Stimulated activated CD8-positive, alpha-beta memory T cell treated with anti-CD3 and anti-CD28 coated beads, Interleukin-12 subunit alpha, Interleukin-12 subunit beta, amount 100 ng/mL, for 4 hours (primary cell): ENCODE data around the gene GOLGA6B.
"Not testable (repeated sequence)": the region's sequence is repeated elsewhere in the genome, so short reads cannot be mapped to it uniquely, and the experiment has no call there.

ENCODE experiments used
- DNase-seq: peaks from one replicate; pipeline ENCODE4 v3.0.0-alpha.2; 2020; ENCODE audit warnings: low read depth

GOLGA6B gene, protein sequence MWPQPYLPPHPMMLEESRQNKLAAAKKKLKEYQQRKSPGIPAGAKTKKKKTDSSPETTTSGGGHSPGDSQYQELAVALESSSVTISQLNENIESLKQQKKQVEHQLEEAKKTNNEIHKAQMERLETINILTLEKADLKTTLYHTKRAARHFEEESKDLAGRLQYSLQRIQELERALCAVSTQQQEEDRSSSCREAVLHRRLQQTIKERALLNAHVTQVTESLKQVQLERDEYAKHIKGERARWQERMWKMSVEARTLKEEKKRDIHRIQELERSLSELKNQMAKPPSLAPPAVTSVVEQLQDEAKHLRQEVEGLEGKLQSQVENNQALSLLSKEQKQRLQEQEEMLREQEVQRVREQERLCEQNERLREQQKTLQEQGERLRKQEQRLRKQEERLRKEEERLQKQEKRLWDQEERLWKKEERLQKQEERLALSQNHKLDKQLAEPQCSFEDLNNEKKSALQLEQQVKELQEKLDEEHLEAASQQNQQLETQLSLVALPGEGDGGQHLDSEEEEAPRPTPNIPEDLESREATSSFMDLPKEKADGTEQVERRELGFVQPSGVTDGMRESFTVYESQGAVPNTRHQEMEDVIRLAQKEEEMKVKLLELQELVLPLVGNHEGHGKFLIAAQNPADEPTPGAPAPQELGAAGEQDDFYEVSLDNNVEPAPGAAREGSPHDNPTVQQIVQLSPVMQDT

DNA sequence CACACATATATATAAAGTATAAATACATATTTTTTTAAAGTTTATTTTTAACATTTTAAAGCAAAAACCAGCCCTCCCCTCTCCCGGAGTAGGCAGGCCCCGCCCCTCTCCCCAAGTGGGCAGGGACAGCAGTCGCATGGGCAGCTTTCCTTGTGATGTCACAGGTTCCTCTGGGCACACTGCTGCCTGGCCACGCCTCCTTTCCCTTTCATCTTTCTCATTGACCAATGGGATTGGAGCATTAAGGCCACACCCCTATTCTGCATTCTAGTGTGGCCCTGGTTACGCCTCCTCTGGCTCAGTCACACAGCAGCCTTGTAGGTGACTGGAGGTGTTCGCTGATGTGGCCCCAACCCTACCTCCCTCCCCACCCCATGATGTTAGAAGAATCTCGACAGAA lies at the start of gene GOLGA6B:
GOLGA6B (plus strand) TSS at position 301 of the 400 bp plus-strand sequence; CDS start at position 342, 41 bp downstream.
- DNase-seq: not testable (repeated sequence)

DNA sequence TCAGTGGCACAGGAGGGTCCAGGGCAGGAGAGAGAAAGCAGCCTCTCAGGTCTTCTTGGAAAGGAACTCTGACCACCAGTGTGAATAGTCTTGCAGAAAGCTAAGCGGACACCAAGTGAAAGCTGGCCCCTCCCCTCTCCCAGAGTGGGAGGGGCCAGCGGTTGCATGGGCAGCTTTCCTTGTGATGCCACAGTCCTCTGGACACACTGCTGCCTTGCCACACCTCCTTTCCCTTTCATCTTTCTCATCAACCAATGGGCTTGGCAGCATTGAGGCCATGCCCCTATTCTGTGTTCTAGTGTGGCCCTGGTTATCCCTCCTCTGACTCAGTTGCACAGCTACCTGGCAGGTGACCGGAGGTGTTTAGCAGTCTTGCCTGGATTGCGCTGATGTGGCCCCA lies 49.7 kb upstream of the GOLGA6B start:
- DNase-seq: no peak

DNA sequence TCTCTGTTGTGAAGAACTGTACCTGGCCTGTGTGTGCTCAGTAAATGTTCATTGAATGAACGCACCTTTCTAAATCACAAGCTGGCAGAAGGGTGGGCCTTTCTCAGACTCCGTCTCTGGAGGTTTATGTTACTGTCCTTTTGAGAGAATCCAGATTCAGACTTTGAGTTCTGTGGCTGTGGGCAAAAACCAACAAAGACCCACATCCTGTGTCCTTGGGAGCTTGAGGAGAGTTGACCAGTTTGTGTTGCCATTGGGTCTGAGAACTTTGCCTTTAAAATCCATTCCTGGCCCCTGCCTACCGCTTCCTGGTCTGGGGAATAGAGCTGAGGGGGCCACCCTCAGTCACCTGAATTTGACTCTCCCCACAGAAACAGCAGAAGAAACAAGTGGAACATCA lies 46.4 kb upstream of the GOLGA6B start:
- not testable (repeated sequence) for DNase-seq

DNA sequence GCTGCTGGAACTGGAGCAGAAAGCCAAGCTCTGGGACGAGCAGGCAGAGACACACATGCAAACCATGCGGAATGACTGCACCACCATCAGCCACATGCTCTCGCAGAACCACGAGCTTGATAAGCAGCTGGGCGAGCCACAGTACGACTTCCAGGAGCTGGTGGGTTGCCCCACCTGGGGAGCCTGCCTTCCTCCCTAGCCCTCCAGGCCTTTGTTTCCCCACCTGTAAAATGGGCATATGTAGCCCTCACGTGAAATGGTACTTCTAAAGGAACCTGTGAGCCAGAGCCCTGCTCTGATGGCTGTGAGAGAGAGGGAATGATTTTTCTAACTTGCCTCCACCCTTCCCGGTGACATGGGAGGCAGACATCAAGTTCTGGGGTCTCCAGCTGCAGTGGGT lies 44.6 kb upstream of the GOLGA6B start:
- DNase-seq: no peak

DNA sequence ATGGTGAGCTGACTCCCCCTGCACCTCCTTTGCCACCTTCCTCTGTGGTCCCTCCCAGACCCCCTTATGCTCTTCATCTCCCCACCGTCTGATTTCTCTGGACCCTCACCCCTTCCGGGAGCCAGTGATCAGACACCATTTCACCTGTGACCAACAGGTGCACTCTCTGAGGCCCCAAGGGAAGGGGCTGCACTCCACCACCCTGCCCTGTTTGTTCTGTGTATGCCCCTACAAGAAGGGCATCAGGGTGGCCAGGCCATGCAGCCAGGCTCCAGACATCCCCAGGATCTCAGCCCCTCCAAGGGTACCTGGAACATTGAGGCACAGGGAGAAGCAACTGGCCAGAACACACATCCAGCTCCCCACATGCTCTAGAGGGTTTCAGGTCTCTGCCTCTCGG lies 42.2 kb upstream of the GOLGA6B start:
- DNase-seq: not testable (repeated sequence)

DNA sequence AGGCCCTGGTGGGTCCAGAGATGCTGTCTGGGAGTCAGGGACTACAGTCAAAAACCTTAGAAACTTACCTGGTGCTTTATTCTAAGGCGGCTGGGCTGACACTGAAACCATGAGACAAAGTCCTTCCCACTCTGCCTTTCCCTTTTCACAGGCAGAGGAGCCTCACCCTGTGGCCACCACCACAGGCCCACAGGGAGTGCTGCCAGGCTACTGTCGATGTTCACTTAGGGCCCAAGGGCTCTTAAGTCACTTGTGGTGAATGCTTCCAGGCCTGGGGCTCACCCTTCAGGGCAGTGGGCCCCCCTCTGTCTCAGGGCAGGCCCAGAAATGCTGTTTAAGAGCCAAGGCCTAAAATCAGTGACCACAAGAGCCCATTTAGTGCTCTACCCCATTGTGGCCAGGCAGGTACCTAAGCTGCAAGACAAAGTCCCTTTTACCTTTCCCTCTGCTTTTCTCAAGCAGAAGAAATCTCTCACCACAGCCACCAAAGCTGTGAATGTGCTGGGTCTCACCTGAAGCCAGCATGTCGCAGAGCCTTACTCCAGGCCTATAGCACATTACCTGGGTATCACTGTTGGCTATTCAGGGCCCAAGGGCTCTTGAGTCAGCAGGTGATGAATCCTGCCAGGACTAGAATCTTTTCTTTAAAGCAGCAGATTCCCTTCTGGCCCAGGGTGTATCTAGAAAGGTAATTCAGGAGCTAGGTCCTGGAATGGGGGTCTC lies 39.5 kb upstream of the GOLGA6B start:
- no peak for DNase-seq

DNA sequence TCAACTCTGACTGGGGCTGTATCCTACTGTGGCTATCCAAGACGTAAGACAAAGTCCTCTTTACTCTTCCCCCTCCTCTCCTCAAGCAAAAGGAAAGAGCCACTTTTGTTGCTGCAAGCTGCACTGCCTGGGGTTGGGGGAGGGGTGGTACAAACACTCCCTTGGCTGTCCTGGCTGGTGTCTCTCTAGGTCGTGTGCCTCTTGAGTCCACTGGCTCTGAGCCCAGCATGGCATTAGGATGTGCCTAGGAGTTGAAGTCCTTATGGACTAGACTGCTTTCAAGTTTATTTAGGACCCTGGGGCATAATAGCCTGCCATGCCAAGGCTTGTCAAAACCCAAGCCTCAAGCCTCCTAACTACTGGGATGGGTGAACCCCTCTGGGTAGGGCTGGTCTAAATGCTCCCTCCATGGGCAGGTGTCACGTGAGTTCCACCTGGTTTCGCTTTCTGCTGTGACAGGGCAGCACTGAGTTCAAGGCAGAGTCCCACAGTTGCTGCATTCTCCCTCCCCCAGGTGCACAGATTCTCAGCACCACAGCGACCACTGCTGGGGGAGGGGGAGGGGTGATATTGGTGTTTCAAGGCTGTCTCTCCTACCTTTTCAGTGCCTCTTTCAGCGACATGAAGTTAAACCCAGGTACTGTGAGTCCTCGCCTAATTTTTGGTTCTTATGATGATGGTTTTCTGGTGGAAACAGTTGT lies 38.8 kb upstream of the GOLGA6B start:
- DNase-seq: not testable (repeated sequence)

DNA sequence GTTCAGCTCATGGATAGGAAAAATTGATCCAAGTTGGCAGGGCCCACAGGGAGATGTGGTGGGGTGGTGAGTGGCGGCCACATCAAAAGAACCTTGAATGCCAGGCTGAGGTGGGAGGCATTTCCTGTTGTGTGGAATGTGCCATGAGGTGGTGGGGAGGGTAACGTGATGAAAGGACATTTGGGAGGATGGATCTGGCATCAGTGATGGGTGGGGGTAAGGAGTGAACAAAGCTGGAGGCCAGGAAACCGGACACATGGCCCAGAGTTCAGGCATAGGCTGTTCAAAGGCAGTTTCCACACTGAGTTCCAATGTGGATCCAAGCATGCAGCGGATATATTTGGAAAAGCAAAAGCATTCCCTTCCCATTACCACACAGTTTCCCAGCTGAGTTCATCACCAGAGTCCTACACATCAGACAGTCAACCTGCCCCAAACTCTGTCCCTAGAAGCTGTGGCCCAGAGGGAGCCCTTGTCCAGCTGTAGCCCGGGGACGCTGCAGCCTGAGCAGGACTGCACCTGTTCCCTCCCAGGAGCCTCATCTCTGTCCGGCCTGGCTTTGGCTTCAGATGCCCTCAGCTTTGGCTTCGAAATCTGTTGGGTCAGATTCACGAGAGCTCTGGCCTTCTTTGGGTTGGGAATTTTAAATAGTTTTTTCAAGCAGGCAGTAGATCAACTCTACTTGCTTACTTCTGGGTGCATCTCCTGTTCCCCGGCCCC lies 37.8 kb upstream of the GOLGA6B start:
- DNase-seq: no peak

DNA sequence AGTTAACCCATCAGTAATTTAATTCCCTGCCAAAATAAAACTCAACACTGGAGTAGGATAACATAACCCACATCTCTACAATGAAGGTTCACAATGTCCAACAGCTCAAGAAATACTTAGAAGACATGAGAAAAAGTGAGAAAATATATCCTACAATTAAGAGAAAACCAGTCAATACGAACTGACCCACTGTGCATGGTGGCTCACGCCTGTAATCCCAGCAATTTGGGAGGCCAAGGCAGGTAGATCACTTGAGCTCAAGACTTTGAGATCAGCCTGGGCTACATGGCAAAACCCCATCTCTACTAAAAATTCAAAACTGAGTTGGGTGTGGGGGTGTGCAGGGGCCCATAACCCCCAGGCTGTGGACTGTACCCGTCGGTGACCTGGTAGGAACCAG lies 30.6 kb upstream of the GOLGA6B start:
- not testable (repeated sequence) for DNase-seq

DNA sequence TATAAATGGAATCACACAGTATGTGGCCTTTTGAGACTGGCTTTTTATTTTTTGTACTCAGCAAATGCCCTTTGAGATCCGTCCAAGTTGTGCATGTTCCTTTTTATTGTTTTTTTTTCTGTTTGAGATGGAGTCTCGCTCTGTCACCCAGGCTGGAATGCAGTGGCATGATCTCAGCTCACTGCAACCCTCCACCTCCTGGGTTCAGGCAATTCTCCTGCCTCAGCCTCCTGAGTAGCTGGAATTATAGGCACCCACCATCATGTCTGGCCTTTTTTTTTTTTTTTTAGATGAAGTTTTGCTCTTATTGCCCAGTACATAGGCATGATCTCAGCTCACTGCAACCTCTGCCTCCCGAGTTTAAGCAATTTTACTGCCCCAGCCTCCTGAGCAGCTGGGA lies 28.3 kb upstream of the GOLGA6B start:
- DNase-seq: not testable (repeated sequence)

DNA sequence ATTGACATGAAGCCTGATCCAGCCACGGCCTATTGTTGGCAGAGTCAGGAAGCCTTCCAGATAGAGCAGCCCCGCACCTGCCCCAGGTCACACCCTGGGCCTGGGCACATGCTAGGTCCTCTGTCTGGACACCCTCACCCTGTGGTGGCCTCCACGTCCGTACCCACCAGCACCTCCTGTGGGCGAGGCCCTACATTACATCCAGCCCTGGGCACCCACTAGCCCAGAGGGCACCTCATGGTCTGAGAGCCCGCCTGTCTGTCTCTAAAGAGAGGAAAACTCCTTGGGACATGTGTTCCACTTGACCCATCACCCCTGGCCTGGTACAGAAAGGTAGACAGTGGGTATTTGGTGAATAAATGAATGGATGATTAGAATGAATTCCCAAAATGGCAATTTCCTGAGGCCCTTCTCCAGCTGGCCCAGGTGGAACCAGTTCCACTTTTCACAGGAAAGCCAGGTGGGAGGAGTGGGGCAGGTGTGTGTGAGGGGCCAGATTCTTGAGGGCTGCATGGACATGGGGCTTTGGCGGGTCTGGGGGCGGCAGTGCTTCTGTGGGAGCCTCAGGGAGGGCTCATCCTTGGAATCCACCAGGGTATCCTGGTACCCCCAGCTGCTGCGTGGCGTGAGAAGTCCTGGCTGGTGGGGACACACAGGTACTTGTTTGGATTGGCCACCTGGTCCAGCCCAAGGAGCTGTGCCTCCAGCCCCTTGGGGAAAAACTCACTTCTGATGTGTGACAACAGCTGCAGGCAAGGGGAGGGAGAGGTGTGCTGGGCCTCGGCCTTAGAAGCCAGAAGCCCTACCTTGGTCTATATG lies 26.0 kb upstream of the GOLGA6B start:
- not testable (repeated sequence) for DNase-seq

DNA sequence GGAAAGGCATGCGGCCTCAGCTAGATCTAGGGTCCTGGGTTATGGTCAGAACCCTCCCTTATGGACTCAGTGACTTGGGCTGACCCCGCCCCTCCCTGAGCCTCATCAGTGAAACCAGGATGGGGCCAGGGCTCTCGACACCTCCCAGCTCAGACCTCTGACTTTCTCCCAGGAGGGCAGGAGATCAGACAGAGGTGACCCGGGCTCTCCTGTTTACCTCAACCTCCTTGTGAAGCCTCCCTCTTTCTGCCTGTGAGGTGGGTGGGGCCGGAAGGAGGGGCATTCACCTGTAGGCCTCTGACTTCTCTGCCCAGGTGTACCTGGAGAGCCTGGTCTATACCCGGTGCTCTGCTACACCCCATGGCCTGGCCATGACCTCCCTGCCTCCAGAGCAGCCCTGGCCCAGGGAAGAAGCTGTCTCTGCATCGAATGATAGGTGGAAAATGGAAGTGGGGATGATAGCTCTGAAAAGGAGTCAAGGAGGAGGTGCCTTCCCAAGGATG lies 25.4 kb upstream of the GOLGA6B start:
- DNase-seq: not testable (repeated sequence)

DNA sequence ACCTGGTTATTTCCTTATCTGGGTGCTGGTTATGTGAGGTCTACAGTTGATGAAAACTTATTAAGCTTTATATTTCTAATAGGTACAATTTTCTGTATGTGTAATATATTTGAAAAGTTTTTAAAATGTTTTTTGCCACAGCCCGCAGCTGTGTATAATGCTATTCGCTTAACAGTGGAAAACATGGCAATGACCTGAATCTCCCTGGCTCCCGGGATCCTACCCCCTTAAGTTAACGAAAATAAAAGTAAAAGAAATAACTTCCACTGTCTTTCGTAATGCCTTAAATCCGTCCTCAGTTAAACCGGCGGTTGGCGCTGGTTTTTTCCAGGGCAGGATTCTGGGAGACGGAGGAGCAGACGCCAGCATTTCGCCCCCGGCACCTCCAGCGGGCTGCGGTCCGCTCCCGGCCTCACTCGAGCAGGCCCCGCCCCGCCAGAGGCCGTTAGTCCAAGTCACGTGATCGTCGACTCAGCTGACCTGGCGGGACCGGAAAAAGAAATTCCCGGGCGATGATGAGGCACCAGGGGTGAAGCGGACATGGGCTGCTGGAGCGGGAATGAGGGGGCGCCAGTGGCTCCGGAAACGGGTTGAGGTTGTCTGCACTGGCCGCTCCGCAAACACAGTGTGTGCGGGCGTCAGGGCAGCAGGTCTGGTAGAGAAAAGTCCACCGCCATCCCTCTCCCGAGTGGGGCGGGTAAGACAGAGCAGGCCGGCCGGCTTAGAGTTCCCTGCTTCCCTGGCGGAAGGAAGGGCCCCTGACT lies 17.8 kb upstream of the GOLGA6B start:
- DNase-seq: not testable (repeated sequence)

DNA sequence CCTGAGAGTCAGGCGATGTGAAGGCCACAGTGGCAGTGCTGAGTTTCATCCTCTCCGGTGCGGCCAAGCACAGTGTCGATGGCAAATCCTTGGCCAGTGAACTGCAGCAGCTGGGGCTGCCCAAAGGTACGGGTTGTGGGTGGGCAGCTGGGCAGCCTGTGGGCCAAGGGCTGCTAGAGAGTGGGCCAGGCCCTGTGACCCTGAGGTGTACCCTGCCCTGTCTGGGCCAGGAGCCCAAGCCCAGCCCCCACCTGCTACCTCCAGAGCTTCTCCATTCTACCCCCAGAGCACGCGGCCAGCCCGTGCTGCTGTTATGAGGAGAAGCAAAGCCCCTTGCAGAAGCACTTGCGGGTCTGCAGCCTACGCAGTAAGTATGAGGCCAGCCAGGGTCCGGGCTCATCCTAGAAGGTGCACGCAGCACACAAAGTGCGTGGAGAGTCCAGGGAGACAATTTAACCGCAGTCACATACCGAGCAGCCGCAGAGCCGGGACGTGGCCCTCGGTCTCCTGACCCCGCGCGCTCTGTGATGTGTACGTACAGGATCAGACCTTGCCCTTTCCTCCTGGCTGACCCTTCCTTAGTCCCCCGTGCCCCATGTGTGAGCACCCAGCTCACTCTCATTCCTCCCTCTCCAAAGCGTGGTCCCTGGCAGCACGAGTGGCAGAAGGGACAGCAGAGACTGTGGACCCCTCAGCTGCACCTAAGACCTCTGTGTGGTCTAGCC lies 14.6 kb upstream of the GOLGA6B start:
- DNase-seq: not testable (repeated sequence)

DNA sequence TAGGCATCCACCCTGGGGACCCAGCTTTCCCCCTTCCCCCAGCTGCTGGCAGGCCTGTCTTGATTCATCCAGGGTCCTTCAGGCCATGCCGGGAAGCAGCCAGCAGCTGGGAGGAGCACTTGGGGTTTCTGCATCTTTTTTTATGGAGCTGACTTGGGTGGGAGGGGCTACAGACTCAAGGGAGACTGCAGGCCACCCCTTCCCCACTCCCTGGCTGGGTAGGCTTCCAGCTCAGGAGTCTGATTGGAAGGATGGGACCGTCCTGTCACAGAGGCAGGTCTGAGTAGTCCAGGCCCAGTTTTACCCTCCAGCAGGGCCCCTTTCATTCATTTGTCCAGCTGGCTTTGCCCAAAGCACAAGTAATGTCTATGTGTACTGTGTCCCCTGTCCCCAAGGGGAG lies 12.2 kb upstream of the GOLGA6B start:
- not testable (repeated sequence) for DNase-seq

DNA sequence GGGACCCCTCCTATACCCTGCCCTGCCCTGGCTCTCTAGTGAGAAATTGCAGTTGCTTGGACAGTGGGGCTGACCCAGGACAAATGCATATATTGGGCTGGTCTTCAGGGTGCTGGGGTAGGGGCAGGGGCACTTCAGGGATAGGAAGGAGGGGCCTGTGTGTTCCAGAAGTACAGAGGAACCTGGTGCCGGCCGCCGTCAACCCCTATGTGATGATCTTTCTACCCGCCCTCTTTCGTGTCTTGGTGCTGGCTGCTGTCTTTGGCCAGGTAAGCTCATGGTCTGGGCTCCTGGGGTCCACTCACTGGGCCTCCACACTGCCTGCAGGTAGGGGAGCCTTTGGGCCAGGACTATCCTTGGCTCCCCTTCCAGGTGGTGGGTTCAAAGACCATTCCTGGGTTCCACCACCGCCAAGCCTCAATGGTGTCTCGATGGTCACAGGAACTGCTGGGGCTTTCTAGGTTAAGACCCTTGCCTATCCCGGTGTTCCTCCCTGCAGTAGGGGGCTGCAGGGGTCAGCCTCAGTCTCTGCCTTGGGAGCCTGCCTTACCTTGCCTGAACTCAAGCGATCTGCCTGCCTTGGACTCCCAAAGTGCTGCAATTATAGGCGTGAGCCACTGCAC lies 5.8 kb upstream of the GOLGA6B start:
- not testable (repeated sequence) for DNase-seq

DNA sequence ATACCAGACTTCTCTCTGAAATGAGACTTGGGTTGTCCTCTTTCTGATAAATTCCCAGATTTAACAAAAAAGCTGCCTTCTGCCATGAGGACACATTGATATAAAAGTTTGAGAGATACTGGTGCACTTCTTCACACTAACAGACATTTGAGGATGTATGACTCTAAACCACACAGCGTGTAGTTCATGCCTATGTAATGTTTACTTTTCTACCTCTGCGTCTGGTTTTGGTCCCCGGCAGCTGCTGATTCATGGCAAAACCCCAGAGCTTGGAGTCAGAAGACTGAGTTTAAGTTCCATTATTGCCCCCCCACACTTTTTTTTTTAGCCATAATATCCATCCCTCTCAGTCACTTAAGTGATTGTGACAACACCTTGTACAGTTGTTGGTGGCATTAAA lies 1.5 kb downstream of the GOLGA6B start:
- DNase-seq: not testable (repeated sequence)

DNA sequence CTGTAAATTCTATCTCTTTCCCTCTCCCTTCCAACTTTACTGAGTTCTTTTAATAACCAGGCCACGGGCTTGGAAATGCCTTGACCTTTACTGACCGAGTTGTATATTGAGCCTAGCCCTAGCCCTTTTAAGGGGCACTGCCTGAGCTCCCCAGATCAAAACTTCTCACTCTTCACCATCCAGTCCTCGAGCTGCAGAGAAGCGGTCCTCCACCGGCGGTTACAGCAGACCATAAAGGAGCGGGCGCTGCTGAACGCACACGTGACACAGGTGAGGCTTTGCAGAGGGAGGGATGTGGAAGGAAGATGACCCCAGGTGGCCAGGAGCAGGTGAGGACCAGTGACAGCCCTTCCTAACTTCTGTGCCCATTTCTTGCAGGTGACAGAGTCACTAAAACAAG lies 6.6 kb downstream of the GOLGA6B start:
- DNase-seq: not testable (repeated sequence)
